Ishikawa (cell line): Measurements from ENCODE around the gene L1TD1.

Experiments used
- CEBPB ChIP-seq: IDR thresholded peaks from 2 replicates; pipeline ENCODE4 v1.6.1; 2012
- CREB1 ChIP-seq: IDR thresholded peaks from 2 replicates; pipeline ENCODE4 v1.6.1; 2012; ENCODE audit warnings: low read depth
- EGR1 ChIP-seq: IDR thresholded peaks from 2 replicates; pipeline ENCODE4 v1.6.1; 2012
- EP300 ChIP-seq: IDR thresholded peaks from 2 replicates; pipeline ENCODE4 v1.6.1; 2012; ENCODE audit warnings: borderline replicate concordance
- FOXM1 ChIP-seq: IDR thresholded peaks from 2 replicates; pipeline ENCODE4 v1.6.1; 2012; ENCODE audit warnings: low read depth, borderline replicate concordance
- NFIC ChIP-seq: IDR thresholded peaks from 2 replicates; pipeline ENCODE4 v1.6.1; 2012
- RAD21 ChIP-seq: IDR thresholded peaks from 2 replicates; pipeline ENCODE4 v1.6.1; 2012; ENCODE audit warnings: low read depth
- TAF1 ChIP-seq: IDR thresholded peaks from 2 replicates; pipeline ENCODE4 v1.6.1; 2012; ENCODE audit warnings: low read depth, mild to moderate bottlenecking
- TCF12 ChIP-seq: IDR thresholded peaks from 2 replicates; pipeline ENCODE4 v1.6.1; 2012; ENCODE audit warnings: low read depth
- TEAD4 ChIP-seq: IDR thresholded peaks from 2 replicates; pipeline ENCODE4 v1.6.1; 2012
- USF1 ChIP-seq: IDR thresholded peaks from 2 replicates; pipeline ENCODE4 v1.6.1; 2012
- YY1 ChIP-seq: IDR thresholded peaks from 2 replicates; pipeline ENCODE4 v1.6.1; 2012; ENCODE audit warnings: low read depth
- ZBTB7A ChIP-seq: IDR thresholded peaks from 2 replicates; pipeline ENCODE4 v1.6.1; 2012; ENCODE audit warnings: low read depth
- TF ChIP-seq, protein P1 (sequence below): IDR thresholded peaks from 2 replicates; pipeline ENCODE4 v1.6.1; 2012; ENCODE audit warnings: low read depth, mild to moderate bottlenecking
- TF ChIP-seq, protein P2 (sequence below): IDR thresholded peaks from 2 replicates; pipeline ENCODE4 v1.6.1; 2012

Gene L1TD1, protein sequence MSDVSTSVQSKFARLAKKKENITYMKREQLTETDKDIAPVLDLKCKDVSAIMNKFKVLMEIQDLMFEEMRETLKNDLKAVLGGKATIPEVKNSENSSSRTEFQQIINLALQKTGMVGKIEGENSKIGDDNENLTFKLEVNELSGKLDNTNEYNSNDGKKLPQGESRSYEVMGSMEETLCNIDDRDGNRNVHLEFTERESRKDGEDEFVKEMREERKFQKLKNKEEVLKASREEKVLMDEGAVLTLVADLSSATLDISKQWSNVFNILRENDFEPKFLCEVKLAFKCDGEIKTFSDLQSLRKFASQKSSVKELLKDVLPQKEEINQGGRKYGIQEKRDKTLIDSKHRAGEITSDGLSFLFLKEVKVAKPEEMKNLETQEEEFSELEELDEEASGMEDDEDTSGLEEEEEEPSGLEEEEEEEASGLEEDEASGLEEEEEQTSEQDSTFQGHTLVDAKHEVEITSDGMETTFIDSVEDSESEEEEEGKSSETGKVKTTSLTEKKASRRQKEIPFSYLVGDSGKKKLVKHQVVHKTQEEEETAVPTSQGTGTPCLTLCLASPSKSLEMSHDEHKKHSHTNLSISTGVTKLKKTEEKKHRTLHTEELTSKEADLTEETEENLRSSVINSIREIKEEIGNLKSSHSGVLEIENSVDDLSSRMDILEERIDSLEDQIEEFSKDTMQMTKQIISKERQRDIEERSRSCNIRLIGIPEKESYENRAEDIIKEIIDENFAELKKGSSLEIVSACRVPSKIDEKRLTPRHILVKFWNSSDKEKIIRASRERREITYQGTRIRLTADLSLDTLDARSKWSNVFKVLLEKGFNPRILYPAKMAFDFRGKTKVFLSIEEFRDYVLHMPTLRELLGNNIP

DNA sequence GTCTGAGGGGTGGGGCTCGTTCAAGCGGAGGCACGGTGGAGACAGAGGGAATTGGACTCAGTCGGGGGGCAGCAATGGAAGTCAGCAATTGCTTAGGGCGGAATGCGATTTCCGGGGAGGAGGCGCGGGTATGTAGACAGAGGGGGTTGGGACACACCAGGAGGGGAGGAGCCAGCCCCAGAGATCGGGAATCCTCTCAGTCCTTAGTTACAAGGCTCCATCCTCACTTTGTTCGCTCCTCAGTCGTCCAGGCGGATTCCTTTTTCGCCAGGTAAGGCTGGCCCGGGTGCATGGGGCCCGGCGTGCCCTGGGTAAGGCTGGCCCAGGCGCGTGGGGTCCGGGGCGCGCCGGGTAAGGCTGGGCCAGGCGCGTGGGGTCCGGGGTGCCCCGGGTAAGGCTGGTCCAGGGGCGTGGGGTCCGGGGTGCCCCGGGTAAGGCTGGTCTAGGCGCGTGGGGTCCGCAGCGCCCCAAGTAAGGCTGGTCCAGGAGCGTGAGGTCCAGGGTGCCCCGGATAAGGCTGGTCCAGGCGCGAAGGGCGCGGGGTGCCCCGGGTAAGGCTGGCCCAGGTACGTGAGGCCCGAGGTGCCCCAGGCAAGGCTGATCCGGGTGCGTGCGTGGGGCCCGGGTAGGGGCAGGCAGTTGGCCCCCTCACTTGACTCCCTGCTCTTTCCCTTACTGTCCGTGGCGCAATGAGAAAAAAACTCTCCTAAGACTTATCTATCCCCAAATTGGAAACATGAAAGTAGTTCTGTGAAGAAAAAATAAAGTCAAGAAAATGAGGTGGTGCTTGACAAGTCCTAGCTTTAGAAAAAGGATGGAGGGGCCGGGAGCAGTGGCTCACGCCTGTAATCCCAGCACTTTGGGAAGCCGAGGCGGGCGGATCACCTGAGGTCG, at the start of gene L1TD1:
Gene L1TD1, plus strand, starts transcription at position 199 of the 894 bp plus-strand sequence. CDS start 11,780 bp downstream, outside the sequence.
- no peak for TF ChIP-seq TCF12
- TF ChIP-seq NFIC: no peak
- TF ChIP-seq YY1: no peak
- TF ChIP-seq EGR1: no peak
- no peak for TF ChIP-seq CEBPB
- no peak for TF ChIP-seq USF1
- TF ChIP-seq FOXM1: no peak
- TF ChIP-seq EP300: no peak
- no peak for TF ChIP-seq CREB1
- no peak for TF ChIP-seq TEAD4
- no peak for TF ChIP-seq RAD21
- TF ChIP-seq TAF1: no peak
- TF ChIP-seq, protein P1, sequence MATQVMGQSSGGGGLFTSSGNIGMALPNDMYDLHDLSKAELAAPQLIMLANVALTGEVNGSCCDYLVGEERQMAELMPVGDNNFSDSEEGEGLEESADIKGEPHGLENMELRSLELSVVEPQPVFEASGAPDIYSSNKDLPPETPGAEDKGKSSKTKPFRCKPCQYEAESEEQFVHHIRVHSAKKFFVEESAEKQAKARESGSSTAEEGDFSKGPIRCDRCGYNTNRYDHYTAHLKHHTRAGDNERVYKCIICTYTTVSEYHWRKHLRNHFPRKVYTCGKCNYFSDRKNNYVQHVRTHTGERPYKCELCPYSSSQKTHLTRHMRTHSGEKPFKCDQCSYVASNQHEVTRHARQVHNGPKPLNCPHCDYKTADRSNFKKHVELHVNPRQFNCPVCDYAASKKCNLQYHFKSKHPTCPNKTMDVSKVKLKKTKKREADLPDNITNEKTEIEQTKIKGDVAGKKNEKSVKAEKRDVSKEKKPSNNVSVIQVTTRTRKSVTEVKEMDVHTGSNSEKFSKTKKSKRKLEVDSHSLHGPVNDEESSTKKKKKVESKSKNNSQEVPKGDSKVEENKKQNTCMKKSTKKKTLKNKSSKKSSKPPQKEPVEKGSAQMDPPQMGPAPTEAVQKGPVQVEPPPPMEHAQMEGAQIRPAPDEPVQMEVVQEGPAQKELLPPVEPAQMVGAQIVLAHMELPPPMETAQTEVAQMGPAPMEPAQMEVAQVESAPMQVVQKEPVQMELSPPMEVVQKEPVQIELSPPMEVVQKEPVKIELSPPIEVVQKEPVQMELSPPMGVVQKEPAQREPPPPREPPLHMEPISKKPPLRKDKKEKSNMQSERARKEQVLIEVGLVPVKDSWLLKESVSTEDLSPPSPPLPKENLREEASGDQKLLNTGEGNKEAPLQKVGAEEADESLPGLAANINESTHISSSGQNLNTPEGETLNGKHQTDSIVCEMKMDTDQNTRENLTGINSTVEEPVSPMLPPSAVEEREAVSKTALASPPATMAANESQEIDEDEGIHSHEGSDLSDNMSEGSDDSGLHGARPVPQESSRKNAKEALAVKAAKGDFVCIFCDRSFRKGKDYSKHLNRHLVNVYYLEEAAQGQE: no peak
- TF ChIP-seq, protein P2, sequence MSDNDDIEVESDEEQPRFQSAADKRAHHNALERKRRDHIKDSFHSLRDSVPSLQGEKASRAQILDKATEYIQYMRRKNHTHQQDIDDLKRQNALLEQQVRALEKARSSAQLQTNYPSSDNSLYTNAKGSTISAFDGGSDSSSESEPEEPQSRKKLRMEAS: no peak
- TF ChIP-seq ZBTB7A: no peak

DNA sequence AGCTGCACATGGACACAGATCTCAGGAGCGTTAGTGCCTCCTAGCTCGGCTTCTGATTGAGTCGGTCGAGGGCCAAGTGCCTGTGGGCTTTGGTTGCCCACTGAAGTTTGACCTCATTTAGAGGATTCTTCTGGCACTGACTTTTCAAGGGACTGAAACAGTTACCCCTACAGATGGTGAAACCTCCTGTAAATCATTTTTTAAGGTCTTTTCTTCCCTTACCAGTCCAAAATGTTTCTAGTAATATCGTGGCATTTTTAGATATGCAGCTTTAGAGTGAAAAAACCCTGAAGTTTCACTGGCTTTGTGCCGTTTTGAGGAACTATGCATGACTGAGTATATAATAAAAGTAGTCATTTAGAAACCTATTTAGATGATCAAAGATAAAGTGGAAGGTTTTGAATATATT, 34.7 kb upstream of the L1TD1 start:
- TF ChIP-seq RAD21 (no peak), CEBPB (no peak), TEAD4 (no peak), USF1 (no peak), TAF1 (no peak), ZBTB7A (no peak), TCF12 (no peak), EP300 (no peak), NFIC (no peak), FOXM1 (no peak), CREB1 (no peak), EGR1 (no peak), YY1 (no peak)
- TF ChIP-seq, protein P1: no peak
- TF ChIP-seq, protein P2: no peak

DNA sequence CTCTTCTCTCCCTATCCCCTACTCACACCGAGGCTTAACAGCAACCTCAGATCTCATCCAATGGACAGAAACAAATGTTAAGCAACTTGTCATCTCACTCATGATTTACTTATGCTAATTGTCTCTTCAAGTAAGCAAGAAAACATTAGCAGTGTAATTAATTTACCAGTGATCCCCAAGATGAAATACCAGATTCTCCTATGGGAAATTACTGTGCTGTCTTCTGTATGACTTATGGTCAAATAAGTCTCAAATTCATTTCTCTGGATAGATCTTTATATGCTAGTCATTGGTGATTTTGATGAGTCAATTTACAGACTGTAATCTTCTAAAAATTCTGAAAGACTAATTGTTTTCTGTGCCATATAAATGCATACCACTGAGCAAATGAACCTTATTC, 32.9 kb upstream of the L1TD1 start:
- no peak for TF ChIP-seq EP300

DNA sequence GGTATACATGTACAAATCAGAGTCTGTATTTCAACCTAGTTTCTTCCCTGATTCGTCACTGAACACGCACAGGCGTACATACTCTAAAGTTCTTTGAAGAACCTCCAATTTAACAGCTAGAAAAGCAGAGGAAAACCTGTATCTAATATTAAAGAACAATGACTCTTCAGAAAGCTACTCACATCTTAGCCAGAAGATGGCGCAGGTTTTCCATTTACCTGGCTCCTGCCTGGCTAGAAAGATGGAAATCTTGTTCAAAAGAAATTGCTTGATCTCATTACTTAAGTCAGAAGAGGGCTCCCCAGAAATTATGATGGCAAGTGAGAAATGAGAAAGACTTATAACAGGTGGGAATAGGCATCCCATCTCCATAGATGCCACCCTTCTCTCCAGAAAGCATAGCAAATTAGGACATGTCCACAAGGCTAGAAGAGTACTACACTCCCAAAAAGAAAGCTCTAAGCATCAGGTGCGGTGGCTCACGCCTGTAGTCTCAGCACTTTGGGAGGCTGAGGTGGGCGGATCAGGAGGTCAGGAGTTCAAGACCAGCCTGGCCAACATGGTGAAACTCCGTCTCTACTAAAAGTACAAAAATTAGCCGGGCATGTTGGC, 19.0 kb upstream of the L1TD1 start:
- TF ChIP-seq CREB1 (no peak), RAD21 (peak; percentile 94)
